NCI-H446 treated with DMSO at 0.1 percent for 48 hours (cell line): ENCODE measurements around the gene NHLRC4.

Source experiments
- DNase-seq: peaks from one replicate; lab custom pipeline; 2025; lab: John Stamatoyannopoulos, UW

NHLRC4 gene

DNA sequence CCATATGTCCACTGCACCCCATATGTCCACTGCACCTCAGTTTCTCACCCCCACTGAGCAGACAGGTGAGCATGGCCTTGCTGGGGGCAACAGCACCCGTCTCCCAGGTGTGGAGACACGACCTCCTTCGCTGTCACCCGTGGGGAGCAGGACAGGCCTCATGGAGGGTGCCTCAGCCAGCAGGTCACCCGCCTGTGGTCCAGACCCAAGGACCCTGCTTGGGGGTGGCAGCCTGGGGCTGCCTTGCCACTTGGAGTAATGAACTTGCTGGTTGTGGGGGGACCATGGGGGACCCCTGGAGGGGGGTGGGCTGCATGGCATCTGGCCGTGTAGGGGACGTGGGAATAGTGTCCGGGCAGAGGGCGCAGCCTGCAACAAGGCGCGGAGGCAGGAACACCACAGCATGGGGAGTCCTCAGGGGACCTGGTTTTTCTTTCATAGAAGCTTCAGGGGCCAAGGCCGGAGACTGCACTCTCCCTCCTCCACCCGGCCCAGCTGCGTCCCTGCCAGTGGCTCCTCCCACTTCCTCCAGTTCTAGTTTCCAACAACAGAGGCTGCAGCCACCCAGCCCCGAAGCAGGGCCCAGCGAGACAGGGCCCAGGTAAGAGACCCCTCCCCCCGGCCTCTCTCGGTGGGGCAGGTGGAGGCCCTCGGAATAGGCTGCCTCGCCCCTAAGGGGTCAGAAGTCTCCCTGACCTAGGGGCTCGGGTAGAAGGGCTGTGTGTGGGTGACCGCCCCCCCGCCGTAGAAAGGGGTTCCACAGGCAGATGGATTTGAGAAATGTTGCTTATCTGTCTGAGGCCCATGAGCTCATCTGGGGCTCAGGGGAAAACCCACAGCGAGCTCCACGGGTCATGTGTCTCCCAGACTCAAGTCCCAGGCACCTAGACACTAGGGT lies at the start of gene NHLRC4:
NHLRC4 (plus strand) TSS at position 531 of the 898 bp plus-strand sequence. CDS start 1,043 bp downstream, outside the sequence.
- DNase-seq = no peak

DNA sequence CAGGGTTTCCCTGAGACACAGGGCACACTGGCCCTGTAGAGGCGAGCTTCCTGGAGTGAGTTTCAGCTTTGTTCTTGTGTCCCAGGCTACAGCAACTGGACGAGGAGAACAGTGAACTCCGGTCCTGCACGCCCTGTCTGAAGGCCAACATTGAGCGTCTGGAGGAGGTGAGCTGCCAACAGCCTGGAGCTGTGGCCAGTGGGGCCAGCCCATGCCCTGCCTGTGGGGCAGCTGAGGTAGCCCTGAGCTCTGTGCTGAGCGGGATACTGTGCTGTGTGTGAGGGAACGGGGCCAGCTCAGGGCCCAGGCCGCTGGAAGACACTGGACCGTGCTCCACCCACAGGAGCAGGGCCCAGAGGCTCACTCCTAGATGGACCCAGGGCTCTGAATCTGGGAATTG lies 47.9 kb upstream of the NHLRC4 start:
- DNase-seq = no peak

DNA sequence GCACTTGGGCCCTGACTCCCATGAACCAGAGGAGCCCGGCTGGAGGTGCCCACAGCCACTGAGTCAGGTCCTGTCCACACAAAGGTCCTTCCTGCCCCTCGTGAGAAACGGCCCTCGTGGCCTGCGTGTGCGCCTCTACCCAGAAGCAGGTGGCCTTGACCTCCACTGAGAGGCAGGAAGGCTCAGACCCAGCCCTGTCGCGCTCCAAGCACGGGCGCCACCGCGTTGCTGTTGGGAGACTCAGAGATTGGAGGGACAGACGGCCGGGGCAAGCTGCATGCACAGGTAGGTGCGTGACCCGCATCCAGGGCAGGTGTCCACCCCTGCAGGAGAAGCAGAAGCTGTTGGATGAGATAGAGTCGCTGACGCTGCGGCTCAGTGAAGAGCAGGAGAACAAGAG lies 47.4 kb upstream of the NHLRC4 start:
- no peak for DNase-seq

- DNase-seq = no peak
Observed at GRCh38 chr16:519841-520687, 46.7 kb upstream of the NHLRC4 start.

DNA sequence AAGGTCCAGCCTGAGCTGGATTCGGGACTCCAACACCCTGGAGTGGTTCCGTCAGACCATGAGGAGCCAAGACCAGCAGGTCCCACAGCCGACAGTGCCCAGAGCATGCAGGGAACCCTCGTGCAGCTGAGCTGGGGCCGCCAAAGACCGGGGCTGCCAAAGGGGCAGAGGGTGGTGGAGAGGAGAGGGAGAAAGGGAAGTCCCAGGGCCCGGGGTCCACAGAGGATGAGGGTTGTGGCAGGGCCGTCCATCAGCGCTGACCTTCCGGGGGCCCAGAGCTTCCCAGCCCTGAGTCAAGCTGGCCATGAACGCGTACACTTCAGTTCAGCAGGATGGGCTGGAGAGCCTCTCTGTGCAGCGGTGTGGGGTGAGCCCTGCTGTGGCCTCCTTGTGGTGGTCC lies 46.0 kb upstream of the NHLRC4 start:
- no peak for DNase-seq

DNA sequence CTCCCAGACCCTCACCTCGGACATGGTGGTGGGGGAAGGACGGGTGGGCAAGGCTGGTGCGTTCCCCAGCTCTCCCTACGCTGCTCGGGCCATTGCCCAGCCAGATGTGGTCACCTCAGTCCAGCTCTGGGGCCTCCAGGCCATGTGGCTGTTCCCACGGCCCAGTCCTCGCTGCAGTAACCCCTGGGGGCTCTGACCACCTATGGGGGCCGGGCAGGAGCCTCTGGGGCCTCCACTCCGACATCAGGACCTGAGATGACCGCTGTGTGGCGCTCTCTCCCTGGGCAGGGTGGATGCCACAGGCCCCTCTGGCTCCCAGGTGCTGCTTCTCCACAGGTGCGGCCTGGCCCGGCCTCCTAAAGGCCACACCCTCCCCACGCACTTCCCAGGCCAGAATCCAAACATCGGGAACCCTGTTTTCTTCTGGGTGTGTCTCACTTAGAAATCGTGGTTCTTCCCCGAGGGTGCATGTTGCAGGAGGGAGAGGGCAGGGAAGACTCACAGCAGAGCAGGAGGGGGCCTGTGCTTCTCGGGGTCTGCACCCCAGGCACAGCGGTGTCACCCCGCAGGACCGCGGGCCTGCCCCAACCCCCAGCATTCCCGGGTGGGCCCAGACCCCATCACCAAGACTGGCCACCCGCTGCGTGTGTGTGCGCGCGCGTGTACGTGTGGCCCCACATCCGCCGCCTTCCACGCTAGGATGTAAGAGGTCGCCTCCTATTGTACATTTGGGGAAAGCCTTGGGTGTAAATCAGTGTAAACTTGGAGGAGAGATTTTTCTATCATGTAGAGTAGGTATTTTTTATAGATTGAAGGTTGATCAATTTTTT lies 45.2 kb upstream of the NHLRC4 start:
- no peak for DNase-seq

- no peak for DNase-seq
Observed at GRCh38 chr16:522320-523096, 44.3 kb upstream of the NHLRC4 start.

DNA sequence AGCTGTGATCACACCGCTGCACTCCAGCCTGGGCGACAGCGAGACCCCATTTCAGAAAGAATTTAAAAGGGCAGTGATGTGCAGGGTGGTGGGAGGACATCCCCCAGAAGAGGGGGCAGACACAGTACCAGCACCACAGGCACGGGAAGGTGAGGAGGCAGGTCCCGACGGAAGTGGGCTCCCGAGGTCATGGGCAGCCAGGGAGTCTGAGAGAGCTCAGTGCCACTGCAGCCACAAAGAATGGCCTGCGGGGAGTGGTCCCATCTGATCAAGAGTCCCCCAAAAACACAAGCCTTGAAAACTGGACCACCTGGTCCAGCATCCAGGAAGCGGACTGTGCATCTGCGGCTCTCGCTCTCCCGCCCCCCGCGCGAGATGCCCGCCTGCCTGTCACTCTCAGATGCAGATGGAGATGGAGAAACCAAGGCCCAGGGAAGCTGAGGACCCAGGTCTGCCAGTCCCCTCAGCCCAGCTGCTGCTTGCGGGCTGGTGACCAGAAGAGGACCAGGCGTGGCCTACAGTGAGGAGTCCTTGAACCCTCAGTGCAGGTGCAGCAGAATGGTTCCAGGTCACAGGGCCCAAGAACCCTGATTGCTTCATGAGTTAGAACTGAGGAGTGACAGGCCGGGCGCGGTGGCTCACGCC lies 43.6 kb upstream of the NHLRC4 start:
- DNase-seq = no peak

DNA sequence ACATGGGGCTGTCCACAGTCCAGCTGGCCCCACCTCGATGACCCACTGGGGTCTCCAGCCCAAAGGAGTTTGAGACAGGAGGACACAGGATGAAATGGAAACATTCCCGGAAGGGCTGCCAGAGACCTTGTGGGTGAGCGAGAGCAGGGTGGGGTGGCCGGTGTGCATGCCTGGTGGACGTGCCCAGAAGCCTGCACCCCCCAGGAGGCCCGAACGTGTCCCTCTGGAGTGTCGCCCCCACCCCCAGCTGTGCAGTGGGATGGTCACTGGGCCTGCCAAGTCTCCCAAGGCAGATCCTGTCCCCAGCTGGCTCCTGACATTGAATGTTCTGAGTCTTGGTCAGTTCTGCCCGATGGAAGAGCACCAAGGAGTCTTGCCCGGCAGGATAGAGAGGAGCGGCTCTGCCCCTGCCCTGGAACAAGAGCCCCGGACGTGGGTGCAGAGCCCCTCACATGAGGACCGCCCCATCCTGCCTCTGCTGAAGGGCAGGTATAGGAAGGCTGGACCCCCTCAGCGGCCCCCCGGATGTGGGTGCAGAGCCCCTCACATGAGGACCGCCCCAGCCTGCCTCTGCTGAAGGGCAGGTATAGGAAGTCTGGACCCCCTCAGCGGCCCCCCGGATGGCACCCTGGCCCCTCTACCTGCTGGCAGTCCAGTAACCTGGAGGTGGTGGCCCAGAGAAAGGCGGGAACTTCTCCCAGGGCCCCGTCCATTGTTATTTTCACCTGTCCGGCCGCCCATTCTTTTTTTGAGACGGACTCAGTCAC lies 42.3 kb upstream of the NHLRC4 start:
- DNase-seq = no peak

DNA sequence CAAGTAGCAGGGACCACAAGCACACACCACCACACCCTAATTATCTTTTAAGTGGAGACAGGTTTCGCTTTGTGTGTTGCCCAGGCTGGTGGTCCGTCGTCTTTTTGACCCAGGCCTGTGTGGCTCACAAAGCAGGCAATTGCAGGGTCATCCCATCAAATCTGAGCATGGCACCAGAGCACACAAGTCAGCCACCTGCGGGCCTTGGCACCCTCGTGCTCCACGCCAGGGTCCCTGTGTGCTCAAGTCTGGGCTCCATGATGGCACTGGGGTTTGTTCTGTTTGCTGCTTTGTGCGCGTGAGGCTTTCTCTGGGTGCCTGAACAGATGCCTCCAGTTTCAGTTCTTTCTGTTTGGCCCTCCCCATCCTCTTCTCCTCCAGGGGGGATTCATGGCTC lies 41.7 kb upstream of the NHLRC4 start:
- DNase-seq = no peak

DNA sequence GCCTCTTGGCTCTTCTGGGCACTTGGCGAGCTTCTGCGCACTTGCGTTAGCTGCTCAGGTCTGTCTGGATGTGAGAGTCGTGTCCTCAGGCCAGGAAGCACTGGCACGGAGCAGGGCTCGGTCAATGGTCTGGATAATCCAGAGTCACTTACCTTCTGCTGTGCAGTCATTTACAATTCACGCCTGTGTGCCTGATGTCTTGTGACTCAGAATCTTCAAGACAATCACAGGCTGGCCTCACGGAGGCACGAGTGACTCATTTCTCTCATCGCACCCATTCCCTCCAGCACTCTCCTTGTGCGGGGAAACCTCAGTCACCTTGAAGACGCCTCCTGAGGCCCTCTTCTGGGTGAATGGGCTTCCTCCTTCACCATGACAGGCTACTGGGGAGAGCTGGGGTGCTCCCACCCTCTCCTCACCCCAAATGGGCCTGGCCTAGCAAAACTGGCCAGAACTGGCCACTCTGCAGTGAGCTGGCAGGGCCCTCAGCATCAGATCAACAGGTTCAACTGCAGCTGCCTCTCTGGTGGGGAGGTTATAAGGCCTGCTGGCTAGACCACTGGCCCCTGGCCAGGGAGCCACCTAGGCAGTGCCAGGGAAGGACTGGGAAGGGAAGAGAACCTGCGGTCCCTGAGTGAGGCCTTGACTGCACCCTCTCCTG lies 41.2 kb upstream of the NHLRC4 start:
- DNase-seq = peak; percentile 11

DNA sequence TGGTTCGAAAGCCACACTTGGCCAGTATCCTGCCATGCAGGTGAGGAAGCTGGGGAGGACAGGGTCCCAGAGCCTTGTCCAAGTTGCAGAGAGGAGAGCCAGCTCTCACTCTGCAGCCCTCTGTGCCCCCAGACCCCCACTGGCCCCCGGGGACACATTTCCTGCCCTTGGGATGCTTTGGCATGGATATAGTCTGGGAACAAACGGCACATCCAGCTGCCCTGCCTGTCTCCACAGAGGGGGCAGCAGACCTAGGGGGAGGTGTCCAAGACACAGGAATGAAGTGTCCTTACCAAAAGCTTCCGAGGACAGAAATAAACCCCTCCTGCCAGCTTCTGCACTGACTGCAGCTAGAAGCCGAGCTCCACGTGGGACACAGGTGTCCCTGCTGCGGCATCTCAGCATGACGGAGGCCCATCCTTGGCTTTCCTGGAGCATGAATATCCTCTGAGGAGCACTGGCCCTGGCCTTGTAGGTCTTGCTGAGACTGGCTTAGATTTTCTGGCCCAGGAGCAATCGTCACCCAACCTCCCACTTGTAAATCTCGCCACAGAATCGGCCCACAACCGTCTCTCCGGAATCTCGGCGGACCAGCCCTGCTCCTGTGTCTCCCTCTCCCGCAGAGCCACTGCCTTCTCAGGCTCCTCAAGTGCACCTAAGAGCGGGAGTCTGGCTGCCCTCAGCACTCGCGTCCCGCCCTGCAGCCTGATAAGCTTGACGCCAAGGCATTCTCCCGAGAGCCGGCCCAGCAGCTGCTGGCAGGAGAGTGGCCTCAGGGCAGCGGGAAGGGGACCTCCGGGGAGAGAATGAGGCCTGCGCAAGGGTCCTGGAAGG lies 40.4 kb upstream of the NHLRC4 start:
- DNase-seq = no peak

GRCh38 chr16:527015-527903 lies 39.5 kb upstream of the NHLRC4 start, which contains the start of gene CAPN15:
CAPN15 (plus strand) TSS chr16:527712; CDS start chr16:546839, 19,127 bp downstream.
- DNase-seq = peak; percentile 70

- DNase-seq = no peak
Observed at GRCh38 chr16:528111-529011, 38.4 kb upstream of the NHLRC4 start.

DNA sequence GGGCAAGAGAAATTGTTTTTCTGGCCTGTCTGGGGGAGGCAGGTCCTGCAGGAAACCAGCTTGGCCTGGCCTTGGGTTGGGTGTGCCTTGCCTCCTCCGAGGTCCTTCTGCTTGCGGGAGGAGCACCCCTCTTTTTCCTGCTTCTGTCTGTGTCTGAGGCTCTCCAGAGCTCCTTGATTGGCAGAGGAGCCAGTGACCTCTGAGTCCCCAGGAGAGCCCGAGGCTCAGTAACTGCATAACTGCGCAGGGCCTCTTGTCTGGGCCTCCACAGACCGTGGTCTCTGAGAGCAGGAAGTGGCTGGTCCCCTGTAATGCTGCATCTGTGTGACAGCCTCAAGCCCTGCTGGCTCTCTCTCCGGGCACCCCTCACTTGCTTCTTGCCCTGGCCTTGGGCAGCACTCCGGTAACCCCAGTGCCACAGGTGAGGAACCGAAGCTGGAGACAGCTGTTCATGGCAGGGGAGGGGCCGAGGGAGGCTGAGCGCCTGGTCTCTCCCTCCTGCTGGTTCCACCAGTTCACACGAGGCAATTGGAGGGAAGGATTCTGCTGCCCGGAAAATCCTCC lies 37.7 kb upstream of the NHLRC4 start:
- DNase-seq = no peak
